LNCAP (cell line): ENCODE data around the gene SUFU.

Source experiments
- CTCF ChIP-seq: fragments of 450-650 bp; IDR thresholded peaks from 2 replicates; pipeline ENCODE4 v1.5.1; 2017; ENCODE audit warnings: mild to moderate bottlenecking

The SUFU gene

DNA sequence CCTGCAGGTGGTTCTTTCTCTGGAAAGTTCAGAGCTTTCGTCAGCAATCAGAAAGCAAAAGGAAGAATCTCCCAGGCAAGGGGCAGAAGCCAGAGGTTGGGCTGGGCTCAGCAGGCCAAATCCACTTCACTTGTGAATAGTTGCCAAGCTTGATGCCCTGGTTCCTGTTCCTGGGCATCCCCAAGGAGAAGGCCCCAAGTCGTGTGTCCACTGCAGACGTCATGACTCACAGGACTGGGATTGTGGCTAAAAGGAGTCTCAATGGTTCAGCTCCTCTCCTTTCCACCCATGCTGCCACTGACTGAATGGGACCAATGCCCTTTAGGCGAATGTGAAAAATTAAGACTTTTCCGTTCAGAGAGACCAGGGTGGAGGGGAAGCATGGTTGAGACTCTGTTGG is 101.9 kb downstream of the SUFU start:
- TF ChIP-seq CTCF = no peak

- no peak for TF ChIP-seq CTCF
Measured at GRCh38 chr10:102608487-102608886, 104.7 kb downstream of the SUFU start.

- no peak for TF ChIP-seq CTCF
Measured at GRCh38 chr10:102610441-102610887, 106.7 kb downstream of the SUFU start.

DNA sequence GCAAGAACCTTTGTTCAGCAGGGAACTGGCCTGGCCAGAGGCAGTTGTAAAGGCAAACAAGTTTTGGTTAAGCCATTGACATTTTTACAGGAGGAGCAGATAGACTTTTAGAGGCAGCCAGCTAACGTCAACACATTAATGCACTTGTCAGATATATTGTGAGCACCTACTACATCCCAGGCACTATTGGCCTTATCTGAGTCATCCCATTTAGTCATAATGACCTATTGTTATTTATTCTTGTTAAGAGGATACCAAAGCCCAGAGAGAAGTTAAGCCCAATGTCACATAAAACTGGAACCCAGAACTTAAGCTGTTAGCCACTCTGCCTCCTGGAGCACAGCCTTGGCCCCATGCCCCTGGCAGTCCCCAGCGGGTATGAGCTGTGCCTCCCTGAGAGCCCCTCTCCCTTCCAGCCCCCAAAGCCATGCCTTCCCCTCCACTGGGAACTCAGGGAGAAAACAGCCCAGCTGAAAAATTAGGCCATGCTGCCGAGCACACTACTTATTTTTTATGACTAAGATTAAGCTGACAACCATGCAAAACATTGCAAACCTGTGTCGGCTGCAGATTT is 107.8 kb downstream of the SUFU start:
- no peak for TF ChIP-seq CTCF

DNA sequence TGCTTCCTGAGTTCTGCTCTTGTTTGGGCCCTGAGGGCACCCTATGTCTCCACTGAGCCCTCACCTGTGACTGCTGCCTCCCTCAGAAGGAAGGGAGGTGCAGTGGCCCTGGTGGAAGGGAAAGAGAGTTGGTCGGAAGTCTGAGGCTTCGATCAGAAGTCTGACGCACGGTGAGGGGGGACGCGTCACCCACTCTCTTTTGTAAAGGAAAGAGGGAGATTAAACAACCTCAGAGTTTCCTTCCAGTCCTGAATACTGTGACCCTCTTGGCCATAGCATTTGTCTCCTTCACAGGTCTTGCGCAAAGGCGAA is 109.1 kb downstream of the SUFU start:
- no peak for TF ChIP-seq CTCF

GRCh38 chr10:102613286-102613685 is 109.5 kb downstream of the SUFU start:
- no peak for TF ChIP-seq CTCF

- TF ChIP-seq CTCF = no peak
Measured at GRCh38 chr10:102613785-102614184, 110.0 kb downstream of the SUFU start.

GRCh38 chr10:102614888-102615287 is 111.1 kb downstream of the SUFU start:
- no peak for TF ChIP-seq CTCF
